ENCODE measurements around the gene PPP2CA. TPM values are rescaled to one million over a fixed set of nuclear protein-coding genes. Genes with fewer than 3 reads are reported as not detected.
A peak's percentile ranks its signal among the peaks of the same experiment; 100 is the strongest.

PPP2CA gene
- total and polyA plus RNA-seq, 9 of the 15 experiments (the other 6 are each of a cell fraction or from before 2014, with no cell fraction given): 23.0 to 257 (median 109) TPM

DNA sequence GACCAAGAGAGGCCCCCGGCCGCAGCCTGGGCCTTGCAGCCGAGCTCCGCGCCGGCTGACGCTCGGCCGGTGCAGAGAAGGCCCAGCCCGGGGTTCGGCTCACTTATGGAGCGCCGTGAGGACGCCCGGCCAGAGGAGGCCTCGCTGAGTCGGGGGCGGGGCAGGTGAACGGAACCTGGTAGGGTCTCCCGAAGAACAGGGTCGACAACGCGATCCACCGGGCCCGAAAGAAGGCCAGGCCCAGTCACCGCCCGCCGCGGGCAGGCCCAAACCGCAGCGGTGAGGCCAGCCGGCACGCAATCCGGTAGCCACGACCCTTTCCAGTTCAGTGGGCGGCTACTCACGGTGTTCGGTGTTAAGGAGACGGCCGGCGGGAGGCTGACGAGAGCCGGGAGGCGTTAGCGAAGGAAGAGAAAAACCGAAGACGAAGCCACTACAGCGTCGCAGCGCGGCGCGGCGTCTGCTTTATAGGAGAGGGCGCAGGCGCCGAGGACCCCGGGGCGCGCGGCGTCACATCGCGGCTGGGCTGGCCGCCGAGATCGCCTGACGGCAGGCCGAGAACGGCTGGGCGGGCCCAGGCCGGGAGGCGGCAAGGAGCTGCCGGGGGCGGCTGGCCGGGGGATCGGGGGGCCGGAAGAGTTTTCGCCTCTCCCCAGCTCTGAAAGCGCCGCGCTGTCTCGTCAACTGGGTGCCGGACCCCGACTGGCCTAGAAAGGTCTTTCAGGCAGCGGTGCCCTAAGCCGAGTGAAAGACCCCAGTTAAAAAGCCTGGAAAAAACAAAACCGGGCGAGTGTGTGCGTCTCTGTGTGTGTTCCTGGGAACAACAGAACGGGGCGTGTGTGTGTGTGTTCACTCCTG is 49.1 kb downstream of the PPP2CA start, which contains the start of gene SKP1 (continued):
- TF ChIP-seq, protein P1, sequence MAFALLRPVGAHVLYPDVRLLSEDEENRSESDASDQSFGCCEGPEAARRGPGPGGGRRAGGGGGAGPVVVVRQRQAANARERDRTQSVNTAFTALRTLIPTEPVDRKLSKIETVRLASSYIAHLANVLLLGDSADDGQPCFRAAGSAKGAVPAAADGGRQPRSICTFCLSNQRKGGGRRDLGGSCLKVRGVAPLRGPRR (CRISPR knock-in tag; IDR thresholded peaks at IDR 0.05): no peak
- TF ChIP-seq LCOR (CRISPR knock-in tag; IDR thresholded peaks at IDR 0.05) (peak; percentile 88), SIX5 (IDR thresholded peaks at IDR 0.05; ENCODE audit: borderline replicate concordance in 1 of 2, insufficient read depth in 1 of 2, low read depth in 1 of 2, low read length in 2 of 2) (no peak), SPI1 (IDR thresholded peaks at IDR 0.05; ENCODE audit: borderline replicate concordance, low read depth, low read length) (no peak), MAFG (tag; conservative IDR thresholded peaks at IDR 0.05) (no peak), GABPA (tag; conservative IDR thresholded peaks at IDR 0.05; ENCODE audit: low read depth) (peak; percentile 61), RBBP5 (IDR thresholded peaks at IDR 0.05; ENCODE audit: borderline replicate concordance, insufficient read depth, low read length, poor library complexity, severe bottlenecking) (peak; percentile 96), ZNF707 (CRISPR knock-in tag; conservative IDR thresholded peaks at IDR 0.05) (no peak), NCOR1 (IDR thresholded peaks at IDR 0.05) (peak; percentile 43; the same call in 1 of the 2 replicates), CBX8 (IDR thresholded peaks at IDR 0.05; ENCODE audit: borderline replicate concordance, extremely low read depth, low read depth, low read length, poor library complexity, severe bottlenecking) (no peak), MBD2 (IDR thresholded peaks at IDR 0.05; ENCODE audit: borderline replicate concordance, low read depth) (peak; percentile 81)
- TF ChIP-seq, protein P2, sequence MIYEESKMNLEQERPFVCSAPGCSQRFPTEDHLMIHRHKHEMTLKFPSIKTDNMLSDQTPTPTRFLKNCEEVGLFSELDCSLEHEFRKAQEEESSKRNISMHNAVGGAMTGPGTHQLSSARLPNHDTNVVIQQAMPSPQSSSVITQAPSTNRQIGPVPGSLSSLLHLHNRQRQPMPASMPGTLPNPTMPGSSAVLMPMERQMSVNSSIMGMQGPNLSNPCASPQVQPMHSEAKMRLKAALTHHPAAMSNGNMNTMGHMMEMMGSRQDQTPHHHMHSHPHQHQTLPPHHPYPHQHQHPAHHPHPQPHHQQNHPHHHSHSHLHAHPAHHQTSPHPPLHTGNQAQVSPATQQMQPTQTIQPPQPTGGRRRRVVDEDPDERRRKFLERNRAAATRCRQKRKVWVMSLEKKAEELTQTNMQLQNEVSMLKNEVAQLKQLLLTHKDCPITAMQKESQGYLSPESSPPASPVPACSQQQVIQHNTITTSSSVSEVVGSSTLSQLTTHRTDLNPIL (CRISPR knock-in tag; IDR thresholded peaks at IDR 0.05): no peak
- TF ChIP-seq, protein P3, sequence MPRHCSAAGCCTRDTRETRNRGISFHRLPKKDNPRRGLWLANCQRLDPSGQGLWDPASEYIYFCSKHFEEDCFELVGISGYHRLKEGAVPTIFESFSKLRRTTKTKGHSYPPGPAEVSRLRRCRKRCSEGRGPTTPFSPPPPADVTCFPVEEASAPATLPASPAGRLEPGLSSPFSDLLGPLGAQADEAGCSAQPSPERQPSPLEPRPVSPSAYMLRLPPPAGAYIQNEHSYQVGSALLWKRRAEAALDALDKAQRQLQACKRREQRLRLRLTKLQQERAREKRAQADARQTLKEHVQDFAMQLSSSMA (CRISPR knock-in tag; IDR thresholded peaks at IDR 0.05): peak; percentile 55; the same call in 1 of the 2 replicates

Measured in K562 (cell line).